ENCODE results near the gene PREB.
A peak's percentile ranks its signal among the peaks of the same experiment; 100 is the strongest.

Gene PREB

DNA sequence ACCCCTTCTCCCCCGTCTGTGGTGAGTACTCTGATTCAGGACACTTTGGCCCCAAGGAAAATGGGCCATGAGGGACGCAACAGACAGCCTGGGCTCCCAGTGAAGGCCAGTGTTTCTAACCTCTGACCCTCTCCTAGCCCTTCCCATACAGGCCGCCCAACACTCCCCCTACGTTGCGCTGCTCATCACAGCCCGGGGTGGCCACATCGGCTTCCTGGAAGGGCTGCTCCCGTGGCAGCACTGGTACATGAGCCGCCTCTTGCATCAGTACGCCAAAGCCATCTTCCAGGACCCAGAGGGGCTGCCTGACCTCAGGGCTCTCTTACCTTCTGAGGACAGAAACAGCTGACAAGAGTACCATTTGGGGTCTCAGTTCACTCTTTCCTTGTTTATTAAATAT, 4.0 kb downstream of the PREB start:
- peaks cover 50% of the 10 kb centered on the region for H3K36me3 ChIP-seq (ENCODE audit: insufficient read depth, insufficient read length, low read length)
- H3K27me3 ChIP-seq (ENCODE audit: insufficient read depth, insufficient read length), result no peaks in the 10 kb centered on the region
- peaks cover 8% of the 10 kb centered on the region for H3K4me1 ChIP-seq (ENCODE audit: insufficient read depth, insufficient read length)
- DNase-seq (ENCODE audit: low read depth, low spot score), result no peak
- H3K9me3 ChIP-seq (ENCODE audit: insufficient read depth, low read length), result no peaks in the 10 kb centered on the region
- TF ChIP-seq YY1 (IDR thresholded peaks at IDR 0.05; ENCODE audit: insufficient read depth, insufficient read length) (no peak), SUZ12 (IDR thresholded peaks at IDR 0.05; ENCODE audit: extremely low read depth, insufficient read depth, insufficient read length) (no peak), ZNF274 (IDR thresholded peaks at IDR 0.05; ENCODE audit: low read depth, low read length) (no peak)
- no peak overlapping the region for H3K4me3 ChIP-seq (ENCODE audit: insufficient read length, low read depth)
- H3K9ac ChIP-seq (ENCODE audit: insufficient read length, low read depth), result no peak overlapping the region

DNA sequence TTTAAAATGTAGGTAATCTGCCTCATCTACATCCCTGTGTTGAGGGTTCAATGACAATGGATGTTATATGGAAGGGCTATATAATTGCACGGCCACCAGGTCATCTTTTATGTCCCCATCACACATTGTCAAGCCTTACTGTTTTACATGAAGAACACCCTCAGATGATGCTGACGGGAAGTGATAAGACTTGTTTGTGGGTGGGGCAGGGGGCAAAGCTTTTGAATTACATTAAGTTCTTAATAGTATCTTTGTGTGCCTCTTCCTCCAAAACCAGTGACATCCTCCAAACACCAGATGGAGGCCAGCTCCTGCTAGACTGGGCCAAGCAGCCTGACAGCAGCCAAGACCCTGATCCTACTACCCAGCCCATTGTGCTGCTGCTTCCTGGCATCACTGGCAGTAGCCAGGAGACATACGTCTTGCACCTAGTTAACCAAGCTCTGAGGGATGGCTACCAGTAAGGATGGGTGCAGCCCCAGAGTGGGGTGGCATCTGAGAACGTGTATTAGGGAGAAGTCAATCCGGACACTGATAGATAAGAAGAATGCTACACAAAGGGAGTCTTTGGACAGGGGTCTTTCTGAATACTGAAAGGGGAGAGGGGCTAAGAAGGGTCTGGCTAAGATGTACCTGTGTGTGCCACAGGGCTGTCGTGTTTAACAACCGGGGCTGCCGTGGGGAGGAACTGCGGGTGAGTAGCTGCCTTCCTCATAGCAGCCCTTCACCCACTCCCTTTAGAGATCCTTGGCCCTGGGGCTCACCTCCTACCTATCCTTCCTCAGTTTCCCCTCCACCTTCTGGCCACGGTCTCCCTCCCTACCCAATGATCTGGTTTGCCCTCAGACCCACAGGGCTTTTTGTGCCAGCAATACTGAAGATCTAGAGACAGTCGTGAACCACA, 5.5 kb downstream of the PREB start:
- peaks cover 8% of the 10 kb centered on the region for H3K27me3 ChIP-seq (ENCODE audit: insufficient read depth, insufficient read length)
- no peaks in the 10 kb centered on the region for H3K9me3 ChIP-seq (ENCODE audit: insufficient read depth, low read length)
- H3K4me1 ChIP-seq (ENCODE audit: insufficient read depth, insufficient read length), result peaks cover 9% of the 10 kb centered on the region
- H3K9ac ChIP-seq (ENCODE audit: insufficient read length, low read depth), result no peak overlapping the region
- no peak overlapping the region for H3K4me3 ChIP-seq (ENCODE audit: insufficient read length, low read depth)
- TF ChIP-seq SUZ12 (IDR thresholded peaks at IDR 0.05; ENCODE audit: extremely low read depth, insufficient read depth, insufficient read length), result no peak
- no peak for TF ChIP-seq ZNF274 (IDR thresholded peaks at IDR 0.05; ENCODE audit: low read depth, low read length)
- no peak for TF ChIP-seq YY1 (IDR thresholded peaks at IDR 0.05; ENCODE audit: insufficient read depth, insufficient read length)
- no peak for DNase-seq (ENCODE audit: low read depth, low spot score)
- H3K36me3 ChIP-seq (ENCODE audit: insufficient read depth, insufficient read length, low read length), result peaks cover 50% of the 10 kb centered on the region

DNA sequence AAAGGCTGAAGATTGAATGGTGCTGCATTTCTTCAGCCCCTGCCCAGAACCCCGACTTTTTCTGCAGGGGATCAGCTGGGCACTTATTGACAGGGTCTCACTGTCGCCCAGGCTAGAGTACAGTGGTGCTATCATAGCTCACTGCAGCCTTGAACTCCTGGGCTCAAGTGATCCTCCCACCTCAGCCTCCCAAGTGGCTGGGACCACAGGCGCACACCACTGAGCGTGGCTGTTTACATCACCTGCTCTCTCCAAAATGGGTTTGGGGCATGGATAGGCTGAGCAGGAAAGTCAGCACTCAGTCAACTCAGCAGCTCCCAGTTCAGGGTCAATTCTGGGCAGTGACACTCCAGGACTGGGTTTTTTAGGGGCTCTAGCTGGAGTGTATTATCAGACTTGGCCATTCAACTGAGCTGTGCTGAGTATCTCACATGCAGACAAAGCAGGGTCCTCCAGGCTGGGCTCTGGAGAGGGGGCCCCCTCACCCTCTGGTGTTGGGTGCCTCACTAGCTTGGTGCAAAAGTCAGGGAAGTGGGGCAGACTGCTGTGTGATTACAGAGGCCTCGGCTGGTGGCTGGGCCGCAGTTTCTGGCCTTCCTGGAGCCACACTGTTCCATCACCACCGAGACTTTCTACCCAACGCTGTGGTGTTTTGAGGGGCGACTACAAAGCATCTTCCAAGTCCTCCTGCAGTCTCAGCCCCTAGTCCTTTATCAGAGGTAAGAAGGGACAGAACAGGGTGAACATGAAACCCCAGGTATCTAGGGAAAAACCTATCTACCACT, 6.4 kb downstream of the PREB start:
- Histone ChIP-seq H3K9me3 (ENCODE audit: insufficient read depth, low read length) (no peaks in the 10 kb centered on the region), H3K4me1 (ENCODE audit: insufficient read depth, insufficient read length) (peaks cover 7% of the 10 kb centered on the region), H3K36me3 (ENCODE audit: insufficient read depth, insufficient read length, low read length) (peaks cover 44% of the 10 kb centered on the region), H3K27me3 (ENCODE audit: insufficient read depth, insufficient read length) (peaks cover 16% of the 10 kb centered on the region), H3K9ac (ENCODE audit: insufficient read length, low read depth) (no peak overlapping the region), H3K4me3 (ENCODE audit: insufficient read length, low read depth) (no peak overlapping the region)
- DNase-seq (ENCODE audit: low read depth, low spot score), result no peak
- no peak for TF ChIP-seq YY1 (IDR thresholded peaks at IDR 0.05; ENCODE audit: insufficient read depth, insufficient read length)
- no peak for TF ChIP-seq SUZ12 (IDR thresholded peaks at IDR 0.05; ENCODE audit: extremely low read depth, insufficient read depth, insufficient read length)
- no peak for TF ChIP-seq ZNF274 (IDR thresholded peaks at IDR 0.05; ENCODE audit: low read depth, low read length)

DNA sequence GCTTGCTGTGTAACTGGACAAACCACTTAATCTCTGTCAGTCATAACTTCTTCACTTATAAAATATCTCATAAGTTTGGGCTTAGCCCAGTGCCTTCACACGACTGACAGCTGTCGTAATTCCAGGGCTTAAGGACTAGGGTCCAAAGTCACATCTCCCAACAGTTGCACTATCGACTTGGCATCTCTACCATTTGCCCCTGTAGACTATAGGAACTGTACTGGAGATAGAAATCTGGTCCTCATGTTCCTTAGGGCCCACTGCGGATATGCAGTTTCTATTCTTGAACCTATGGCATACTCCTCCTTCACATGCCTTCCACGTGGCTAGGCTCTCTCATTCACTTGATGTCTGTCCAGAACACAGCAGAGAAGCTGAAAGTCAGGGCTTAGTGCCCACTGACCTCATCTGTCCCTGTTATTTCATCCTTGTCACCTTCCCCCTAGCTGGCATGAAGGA, 8.2 kb downstream of the PREB start:
- Histone ChIP-seq H3K4me1 (ENCODE audit: insufficient read depth, insufficient read length) (peaks cover 5% of the 10 kb centered on the region), H3K36me3 (ENCODE audit: insufficient read depth, insufficient read length, low read length) (peaks cover 27% of the 10 kb centered on the region), H3K9me3 (ENCODE audit: insufficient read depth, low read length) (no peaks in the 10 kb centered on the region), H3K27me3 (ENCODE audit: insufficient read depth, insufficient read length) (peaks cover 34% of the 10 kb centered on the region), H3K9ac (ENCODE audit: insufficient read length, low read depth) (no peak overlapping the region), H3K4me3 (ENCODE audit: insufficient read length, low read depth) (no peak overlapping the region)
- DNase-seq (ENCODE audit: low read depth, low spot score), result no peak
- TF ChIP-seq SUZ12 (IDR thresholded peaks at IDR 0.05; ENCODE audit: extremely low read depth, insufficient read depth, insufficient read length) (no peak), ZNF274 (IDR thresholded peaks at IDR 0.05; ENCODE audit: low read depth, low read length) (no peak)

DNA sequence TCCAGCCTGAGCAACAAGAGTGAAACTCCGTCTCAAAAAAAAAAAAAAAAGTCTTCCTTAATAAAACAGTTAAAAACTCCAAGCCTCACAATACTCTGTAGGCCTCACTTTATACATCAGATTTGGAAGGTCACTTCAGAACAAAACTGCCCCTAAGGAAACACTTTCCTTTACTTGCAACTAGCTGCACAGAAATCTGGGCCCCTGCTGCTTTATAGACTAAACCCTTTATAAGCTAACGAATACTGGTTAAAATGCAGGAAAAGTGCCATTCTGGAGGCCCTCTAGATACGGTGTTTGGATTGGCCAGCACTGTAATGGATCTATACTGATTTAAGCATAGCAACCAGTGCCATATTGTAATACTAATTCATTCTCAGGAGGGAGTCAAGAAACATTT, 9.3 kb downstream of the PREB start:
- no peak for TF ChIP-seq YY1 (IDR thresholded peaks at IDR 0.05; ENCODE audit: insufficient read depth, insufficient read length)
- no peak for TF ChIP-seq SUZ12 (IDR thresholded peaks at IDR 0.05; ENCODE audit: extremely low read depth, insufficient read depth, insufficient read length)
- no peak for TF ChIP-seq ZNF274 (IDR thresholded peaks at IDR 0.05; ENCODE audit: low read depth, low read length)
- Histone ChIP-seq H3K9ac (ENCODE audit: insufficient read length, low read depth) (no peak overlapping the region), H3K4me3 (ENCODE audit: insufficient read length, low read depth) (no peak overlapping the region), H3K36me3 (ENCODE audit: insufficient read depth, insufficient read length, low read length) (peaks cover 15% of the 10 kb centered on the region), H3K9me3 (ENCODE audit: insufficient read depth, low read length) (no peaks in the 10 kb centered on the region), H3K27me3 (ENCODE audit: insufficient read depth, insufficient read length) (peaks cover 46% of the 10 kb centered on the region), H3K4me1 (ENCODE audit: insufficient read depth, insufficient read length) (peaks cover 5% of the 10 kb centered on the region)
- no peak for DNase-seq (ENCODE audit: low read depth, low spot score)

DNA sequence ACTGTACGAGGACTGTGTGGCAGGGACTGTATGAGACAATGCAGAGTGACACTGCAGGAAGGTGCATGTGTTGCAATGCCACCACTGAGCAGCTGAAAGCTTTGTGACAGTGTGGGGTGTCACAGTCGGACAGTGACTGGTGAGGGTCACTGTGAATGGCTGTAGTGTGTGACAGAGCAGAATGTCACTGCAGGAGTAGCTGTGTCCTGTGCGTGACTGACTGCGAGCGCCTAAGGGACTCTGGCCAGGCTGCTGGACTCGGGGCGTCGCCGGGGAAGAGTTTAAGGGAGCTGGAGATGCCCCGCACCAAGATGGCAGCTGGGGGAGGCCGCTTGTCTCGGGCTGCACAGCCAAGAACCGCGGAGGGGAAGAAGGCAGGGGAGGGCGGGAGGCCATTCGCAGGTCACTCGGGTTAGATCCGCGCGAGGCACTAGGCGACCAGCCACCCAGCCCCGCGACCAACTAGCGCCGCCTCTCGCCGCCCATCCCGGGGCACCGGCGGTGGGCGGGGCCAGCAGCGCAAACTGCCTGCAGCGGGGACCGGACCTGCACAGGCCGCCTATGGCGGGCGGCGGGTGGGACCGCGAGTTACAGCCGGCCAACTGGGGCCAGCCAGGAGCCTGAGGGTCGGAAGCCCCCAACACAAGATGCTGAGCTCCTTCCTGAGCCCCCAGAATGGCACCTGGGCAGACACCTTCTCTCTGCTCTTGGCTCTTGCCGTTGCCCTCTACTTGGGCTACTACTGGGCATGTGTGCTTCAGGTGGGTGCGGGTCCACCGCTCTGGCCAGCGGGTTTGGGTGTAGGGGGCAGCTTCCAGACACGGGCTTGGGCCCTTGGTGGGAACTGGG, 10.9 kb downstream of the PREB start, which contains the start of gene ABHD1:
ABHD1 (plus strand) TSS at position 514 of the 849 bp plus-strand sequence; CDS start at position 648, 134 bp downstream.
- DNase-seq (ENCODE audit: low read depth, low spot score), result no peak
- Histone ChIP-seq H3K4me1 (ENCODE audit: insufficient read depth, insufficient read length) (peaks cover 8% of the 10 kb centered on the region), H3K9me3 (ENCODE audit: insufficient read depth, low read length) (no peaks in the 10 kb centered on the region), H3K9ac (ENCODE audit: insufficient read length, low read depth) (peak within 1 kb of the TSS; percentile 67), H3K36me3 (ENCODE audit: insufficient read depth, insufficient read length, low read length) (no peaks in the 10 kb centered on the region), H3K4me3 (ENCODE audit: insufficient read length, low read depth) (peak within 1 kb of the TSS; percentile 46), H3K27me3 (ENCODE audit: insufficient read depth, insufficient read length) (peaks cover 62% of the 10 kb centered on the region)
- TF ChIP-seq YY1 (IDR thresholded peaks at IDR 0.05; ENCODE audit: insufficient read depth, insufficient read length), result no peak
- TF ChIP-seq ZNF274 (IDR thresholded peaks at IDR 0.05; ENCODE audit: low read depth, low read length), result no peak
- no peak for TF ChIP-seq SUZ12 (IDR thresholded peaks at IDR 0.05; ENCODE audit: extremely low read depth, insufficient read depth, insufficient read length)
